Esophagus squamous epithelium (tissue), 5 donors: Measurements from ENCODE around the gene SPATA13. TPM values are rescaled to one million over a fixed set of nuclear protein-coding genes. Genes with fewer than 3 reads are reported as not detected.

Source experiments
- DNase-seq: peaks from one replicate; lab custom pipeline; 2025; lab: John Stamatoyannopoulos, UW
- H3K27ac ChIP-seq, 4 donors: fragments of 200-600 bp; sonication (generic); one replicate each; pipeline ENCODE4 v1.5.1; 2016 to 2019; ENCODE audit warnings: mild to moderate bottlenecking in 1 of 4
- H3K27me3 ChIP-seq, 4 donors: fragments of 200-600 bp; sonication (generic); 1 replicate in 3 of 4; 2 replicates in 1 of 4; pipeline versions ENCODE4 v1.5.1 to v1.6.0; 2017 to 2021; ENCODE audit warnings: antibody characterized with exemption in 1 of 4
- H3K36me3 ChIP-seq, 3 donors: fragments of 200-600 bp; sonication (generic); one replicate each; pipeline ENCODE4 v1.5.1; 2016 to 2019
- H3K4me1 ChIP-seq, 3 donors: fragments of 200-600 bp; sonication (generic); one replicate each; pipeline ENCODE4 v1.5.1; 2017 to 2019
- H3K4me3 ChIP-seq, 4 donors: fragments of 200-600 bp; sonication (generic); 1 replicate in 3 of 4; 2 replicates in 1 of 4; pipeline ENCODE4 v1.5.1; 2016 to 2019; ENCODE audit warnings: mild to moderate bottlenecking in 2 of 4, moderate library complexity in 1 of 4
- H3K9me3 ChIP-seq, 3 donors: fragments of 200-600 bp; sonication (generic); one replicate each; pipeline ENCODE4 v1.5.1; 2016 to 2019
- CTCF ChIP-seq, 6 experiments: fragments of 450-650 bp in 4 of 6; fragments of 200-600 bp in 2 of 6; sonication (generic) in 2 of 6; IDR thresholded peaks; one replicate each; pipeline ENCODE4 v1.5.1; 2016 to 2019; ENCODE audit warnings: antibody characterized with exemption in 6 of 6, mild to moderate bottlenecking in 4 of 6, moderate library complexity in 4 of 6
- POLR2A ChIP-seq, 4 donors: fragments of 450-650 bp; IDR thresholded peaks; one replicate each; pipeline ENCODE4 v1.6.1; 2017; ENCODE audit warnings: antibody characterized with exemption in 4 of 4, mild to moderate bottlenecking in 4 of 4, moderate library complexity in 3 of 4
- WGBS, 2 donors: methylation state at CpG; one replicate each; pipeline ENCODE4 v1.1.5; 2018; 5-methylcytosine and 5-hydroxymethylcytosine counted together
- intact Hi-C: fragments of 100-400 bp; cut with DNase I; formaldehyde crosslinking; loops from one replicate; pipeline ENCODE4 v1.15.0; 2022
- total RNA-seq, 4 donors: library from RNA; depleted of rRNA; stranded (reverse); fragments of >200 nt; gene quantifications; one replicate each; pipeline ENCODE4 v1.1.0, GENCODE V29; 2016
- donor health status: DM: yes; HTN: yes; CAD: no.

SPATA13 gene
- total RNA-seq, 4 donors from 2014 or later, result 5.0 to 16.6 (median 9.7) TPM

DNA sequence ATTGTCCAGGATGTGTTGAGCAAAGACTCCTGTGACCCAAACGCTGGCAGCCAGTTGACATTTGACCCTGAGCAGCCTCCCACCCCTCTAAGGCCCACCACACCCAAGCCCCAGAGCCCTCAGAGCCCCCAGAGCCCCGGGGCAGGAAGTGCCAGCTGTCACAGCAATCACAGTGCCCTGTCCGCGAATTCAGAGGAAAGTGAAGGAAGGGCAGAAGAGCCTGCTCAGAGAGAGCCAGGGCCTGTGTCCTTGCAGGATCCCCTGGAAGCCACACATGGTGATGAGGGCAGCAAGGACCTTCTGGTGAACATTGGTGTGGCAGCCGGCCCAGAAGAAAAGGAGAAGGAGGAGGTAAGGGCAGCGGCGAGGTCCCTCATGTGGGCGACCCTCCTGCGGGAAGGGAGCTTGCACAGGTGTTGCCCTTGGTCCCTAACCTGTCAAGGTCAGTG lies 63.7 kb downstream of the SPATA13 start:
- H3K4me3 ChIP-seq, result no peak overlapping the region
- DNase-seq, result no peak
- intact Hi-C loops, result loop anchor here (10.0 kb wide), 2 partner anchors 169 to 299 kb away; no protein-coding TSS in a partner anchor
- H3K27ac ChIP-seq, result no peak overlapping the region
- WGBS, 2 donors, result 81 to 85% methylated on average over 8 of the region's 9 CpGs
- no peak for TF ChIP-seq POLR2A (IDR thresholded peaks at IDR 0.05)
- no peak for TF ChIP-seq CTCF (IDR thresholded peaks at IDR 0.05)
- H3K4me1 ChIP-seq, result peaks cover 0 to 7% (median 0%) of the 10 kb centered on the region in 3 donors
- no peaks in the 10 kb centered on the region for H3K27me3 ChIP-seq
- H3K9me3 ChIP-seq, result no peaks in the 10 kb centered on the region
- H3K36me3 ChIP-seq, result peaks cover 0 to 10% (median 0%) of the 10 kb centered on the region in 3 donors

DNA sequence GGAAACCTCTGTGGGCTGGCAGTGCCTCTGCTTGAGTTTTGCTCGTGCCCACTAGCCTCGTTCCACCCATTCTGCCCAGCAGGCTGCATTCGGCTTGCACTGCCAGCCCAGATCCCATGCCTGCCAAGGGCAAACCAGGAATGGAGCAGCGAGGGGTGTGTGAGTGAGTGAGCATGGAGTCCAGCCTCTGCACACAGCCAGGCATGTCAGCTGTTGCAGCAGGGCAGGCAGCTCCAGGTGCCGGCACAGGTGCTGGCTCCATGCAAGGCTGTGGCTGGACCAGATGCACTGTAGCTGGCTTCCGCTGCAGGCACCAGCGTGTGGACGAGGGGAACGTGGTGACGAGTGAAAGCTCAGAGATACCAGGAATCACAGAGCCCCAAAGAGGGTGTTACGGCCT lies 64.5 kb downstream of the SPATA13 start:
- peaks cover 0 to under 1% (median 0%) of the 10 kb centered on the region in 3 donors for H3K4me1 ChIP-seq
- intact Hi-C loops, result loop anchor here (10.0 kb wide), 2 partner anchors 170 to 300 kb away; no protein-coding TSS in a partner anchor
- DNase-seq, result no peak
- H3K27ac ChIP-seq, result no peak overlapping the region
- peaks cover 0 to 10% (median 0%) of the 10 kb centered on the region in 3 donors for H3K36me3 ChIP-seq
- no peaks in the 10 kb centered on the region for H3K27me3 ChIP-seq
- no peak for TF ChIP-seq CTCF (IDR thresholded peaks at IDR 0.05)
- no peak for TF ChIP-seq POLR2A (IDR thresholded peaks at IDR 0.05)
- H3K9me3 ChIP-seq, result no peaks in the 10 kb centered on the region
- no peak overlapping the region for H3K4me3 ChIP-seq
- 61 to 71% methylated on average over 1 to 3 of the region's 11 CpGs for WGBS, 2 donors

DNA sequence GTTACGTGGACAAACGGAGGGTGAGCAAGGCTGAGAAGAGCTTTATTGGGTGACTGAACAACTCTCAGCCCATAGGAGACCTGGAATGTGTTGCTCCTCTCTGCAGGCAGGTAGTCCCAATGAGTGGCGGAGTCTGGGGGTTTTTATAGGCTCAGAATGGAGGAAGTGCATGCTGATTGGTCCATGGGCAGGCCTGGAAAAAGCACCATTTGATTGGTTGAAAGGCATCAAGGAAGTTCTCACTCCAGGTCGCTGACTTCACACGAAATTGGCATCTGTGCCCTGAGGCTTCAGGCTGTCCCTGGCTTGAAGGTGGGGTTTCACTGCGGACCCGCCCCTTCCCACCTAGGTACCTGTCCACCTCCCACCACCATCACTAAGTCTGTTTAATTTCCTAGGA lies 65.4 kb downstream of the SPATA13 start:
- 84 to 86% methylated on average over 5 to 7 of the region's 7 CpGs for WGBS, 2 donors
- intact Hi-C loops, result loop anchor here (10.0 kb wide), 2 partner anchors 171 to 301 kb away; no protein-coding TSS in a partner anchor
- no peak for TF ChIP-seq POLR2A (IDR thresholded peaks at IDR 0.05)
- Histone ChIP-seq H3K36me3 (peaks cover 0 to 10% (median 0%) of the 10 kb centered on the region in 3 donors), H3K4me1 (no peaks in the 10 kb centered on the region), H3K4me3 (no peak overlapping the region), H3K27ac (no peak overlapping the region), H3K27me3 (no peaks in the 10 kb centered on the region), H3K9me3 (no peaks in the 10 kb centered on the region)
- DNase-seq, result no peak

DNA sequence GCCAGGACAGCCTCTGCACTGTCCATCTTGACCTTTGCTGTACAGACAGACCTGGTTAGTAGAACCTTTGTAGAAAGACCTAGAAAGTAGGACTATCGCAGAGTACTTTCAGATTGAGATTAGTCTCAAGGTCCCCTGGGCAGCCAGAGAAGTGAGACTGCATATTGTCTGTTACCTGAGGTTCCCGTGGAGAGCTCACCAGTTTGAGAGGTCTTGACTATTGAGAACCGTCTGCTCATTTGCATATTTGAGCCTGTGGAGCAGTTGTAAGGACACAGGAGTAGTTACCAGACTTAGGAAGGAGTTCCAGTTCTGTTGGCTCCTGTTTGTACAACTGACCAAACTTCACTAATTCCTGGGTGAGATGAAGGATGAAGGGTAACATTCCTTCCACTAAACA lies 66.2 kb downstream of the SPATA13 start:
- 56 to 75% methylated on average over 3 of the region's 3 CpGs for WGBS, 2 donors
- H3K4me1 ChIP-seq, result no peaks in the 10 kb centered on the region

GRCh38 chr13:24228852-24229458 lies 68.4 kb downstream of the SPATA13 start:
- TF ChIP-seq CTCF (IDR thresholded peaks at IDR 0.05) (peak; percentile 45 to 87 (median 72)), POLR2A (IDR thresholded peaks at IDR 0.05) (no peak)
- DNase-seq, result no peak
- Histone ChIP-seq H3K9me3 (no peaks in the 10 kb centered on the region), H3K4me3 (no peak overlapping the region), H3K36me3 (no peaks in the 10 kb centered on the region), H3K27ac (no peak overlapping the region), H3K4me1 (no peaks in the 10 kb centered on the region), H3K27me3 (no peaks in the 10 kb centered on the region)
- 35 to 37% methylated on average over 4 of the region's 4 CpGs for WGBS, 2 donors
- intact Hi-C loops, result loop anchor here (10.0 kb wide), 2 partner anchors 174 to 304 kb away; no protein-coding TSS in a partner anchor

More for the DNA sequence above, 66.2 kb downstream of the SPATA13 start:
- H3K9me3 ChIP-seq, result no peaks in the 10 kb centered on the region
- H3K4me3 ChIP-seq, result no peak overlapping the region
- no peak overlapping the region for H3K27ac ChIP-seq
- intact Hi-C loops, result loop anchor here (10.0 kb wide), 2 partner anchors 172 to 302 kb away; no protein-coding TSS in a partner anchor
- no peaks in the 10 kb centered on the region for H3K27me3 ChIP-seq
- H3K36me3 ChIP-seq, result peaks cover 0 to 10% (median 0%) of the 10 kb centered on the region in 3 donors
- no peak for DNase-seq
- TF ChIP-seq CTCF (IDR thresholded peaks at IDR 0.05), result no peak
- TF ChIP-seq POLR2A (IDR thresholded peaks at IDR 0.05), result no peak
